ENCODE results near the gene SECTM1.
"Not testable (repeated sequence)": the region's sequence is repeated elsewhere in the genome, so short reads cannot be mapped to it uniquely, and the experiment has no call there.

Gene SECTM1

DNA sequence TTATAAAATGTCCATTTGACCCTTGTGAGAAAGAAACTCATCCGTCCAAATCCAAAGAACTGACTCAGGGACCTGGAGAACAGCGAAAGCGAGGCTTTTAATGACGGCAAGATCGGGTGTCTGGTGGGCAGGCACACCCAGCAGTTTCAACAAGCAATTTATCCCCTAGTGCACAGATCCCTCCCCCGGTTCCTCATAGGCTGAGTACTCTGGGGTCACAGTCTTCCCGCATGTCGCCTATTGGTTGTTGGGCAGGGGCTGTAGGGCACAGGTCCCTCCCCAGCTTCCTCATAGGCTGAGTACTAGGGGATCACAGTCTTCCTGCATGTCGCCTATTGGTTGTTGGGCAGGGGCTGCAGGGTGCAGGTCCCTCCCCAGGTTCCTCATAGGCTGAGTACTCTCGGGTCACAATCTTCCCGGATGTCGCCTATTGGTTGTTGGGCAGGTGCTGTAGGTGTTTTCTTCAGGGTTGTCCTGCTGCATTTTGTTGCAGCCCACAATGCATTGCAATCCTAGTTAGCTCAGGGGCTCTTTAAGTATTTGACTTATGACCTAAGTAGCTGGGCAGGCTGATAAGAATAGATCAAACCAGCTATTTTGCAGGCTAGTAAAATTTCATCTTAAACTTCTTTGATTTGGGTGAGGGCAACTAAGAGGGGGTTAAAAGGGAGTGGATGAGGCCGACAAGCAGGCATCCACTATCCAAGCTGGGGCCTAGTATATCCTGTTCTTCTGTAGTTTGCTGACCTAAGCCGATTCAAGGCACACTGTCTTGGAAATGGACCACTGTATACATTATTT, 34.4 kb upstream of the SECTM1 start:
- FAIRE-seq = no peak

GRCh38 chr17:82366749-82367148, 33.2 kb upstream of the SECTM1 start:
- no peak for FAIRE-seq

GRCh38 chr17:82365606-82366295, 32.2 kb upstream of the SECTM1 start:
- FAIRE-seq = no peak

- FAIRE-seq = no peak
These were observed 28.5 kb upstream of the SECTM1 start for GRCh38 chr17:82361885-82362633.

DNA sequence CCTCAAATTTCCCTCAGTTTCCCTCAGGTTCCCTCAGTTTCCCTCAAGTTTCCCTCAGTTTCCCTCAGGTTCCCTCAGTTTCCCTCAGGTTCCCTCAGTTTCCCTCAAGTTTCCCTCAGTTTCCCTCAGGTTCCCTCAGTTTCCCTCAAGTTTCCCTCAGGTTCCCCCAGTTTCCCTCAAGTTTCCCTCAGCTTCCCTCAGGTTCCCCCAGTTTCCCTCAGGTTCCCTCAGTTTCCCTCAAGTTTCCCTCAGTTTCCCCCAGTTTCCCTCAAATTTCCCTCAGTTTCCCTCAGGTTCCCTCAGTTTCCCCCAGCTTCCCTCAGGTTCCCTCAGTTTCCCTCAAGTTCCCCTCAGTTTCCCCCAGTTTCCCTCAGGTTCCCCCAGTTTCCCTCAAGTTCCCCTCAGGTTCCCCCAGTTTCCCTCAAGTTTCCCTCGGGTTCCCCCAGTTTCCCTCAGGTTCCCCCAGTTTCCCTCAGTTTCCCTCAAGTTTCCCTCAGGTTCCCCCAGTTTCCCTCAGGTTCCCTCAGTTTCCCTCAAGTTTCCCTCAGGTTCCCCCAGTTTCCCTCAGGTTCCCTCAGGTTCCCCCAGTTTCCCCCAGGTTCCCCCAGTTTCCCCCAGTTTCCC, 26.0 kb upstream of the SECTM1 start:
- FAIRE-seq = not testable (repeated sequence)

DNA sequence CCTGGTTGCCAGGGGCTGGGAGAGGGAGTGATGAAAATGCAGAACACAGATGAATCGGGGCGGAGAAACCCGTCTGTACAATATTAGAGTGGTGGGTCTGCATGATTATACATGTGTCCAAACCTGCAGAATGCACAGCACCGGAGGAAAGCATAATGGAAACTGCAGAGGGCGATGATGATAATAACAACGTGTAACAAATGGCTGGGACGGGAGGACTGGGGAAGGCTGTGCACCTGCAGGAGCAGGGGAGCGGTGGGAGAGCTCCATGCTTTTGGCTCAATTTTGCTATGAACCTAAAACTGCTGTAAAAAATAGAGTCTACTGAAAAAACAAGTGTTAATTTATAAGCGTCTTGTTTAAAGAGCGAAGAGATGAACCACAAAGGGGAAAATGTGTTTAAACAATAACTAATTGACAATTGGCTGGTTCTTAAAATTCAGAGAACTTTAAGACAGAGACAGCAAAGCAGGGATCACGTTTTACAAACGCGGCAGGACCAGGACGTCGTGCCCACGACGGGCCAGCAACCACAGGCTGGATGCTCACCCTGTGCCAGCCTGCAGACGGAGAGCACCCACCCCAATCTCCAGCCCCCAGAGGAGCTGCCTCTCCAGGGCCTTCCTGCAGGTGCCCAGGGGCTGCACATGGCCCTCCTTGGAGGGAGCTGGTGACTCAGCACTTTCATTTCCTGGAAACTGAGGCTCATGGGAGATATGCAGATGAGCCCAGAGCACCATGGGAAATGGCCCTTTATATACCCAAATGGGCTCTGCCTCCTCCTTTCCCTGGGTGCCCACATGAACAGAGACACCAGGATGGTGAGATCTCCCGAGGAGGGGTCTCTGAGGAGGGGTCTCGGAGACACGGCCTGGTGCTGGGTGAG, 25.1 kb upstream of the SECTM1 start, which contains the start of gene TEX19:
Gene TEX19 (plus strand): TSS at position 783 of the 886 bp plus-strand sequence. CDS start 2,904 bp downstream, outside the sequence.
- FAIRE-seq = no peak

DNA sequence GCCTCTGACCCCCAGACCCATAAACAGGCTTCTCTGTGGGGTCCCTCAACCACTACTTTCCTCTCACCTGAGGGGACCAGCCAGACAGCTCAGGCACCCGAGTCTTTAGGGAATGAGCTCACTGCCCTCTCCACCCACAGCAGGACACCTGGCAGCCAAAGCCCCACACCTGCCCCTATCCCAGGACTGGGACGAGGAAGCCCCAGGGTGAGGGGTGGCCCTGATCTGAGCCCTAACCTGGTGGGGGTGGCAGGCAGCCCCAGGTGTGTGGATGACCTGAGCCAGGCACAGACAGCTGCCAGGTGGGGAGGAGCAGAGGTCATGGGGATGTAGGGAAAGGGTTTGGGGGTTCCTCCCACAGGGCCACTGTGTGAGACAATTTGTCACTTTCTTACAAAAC, 23.8 kb upstream of the SECTM1 start:
- no peak for FAIRE-seq

DNA sequence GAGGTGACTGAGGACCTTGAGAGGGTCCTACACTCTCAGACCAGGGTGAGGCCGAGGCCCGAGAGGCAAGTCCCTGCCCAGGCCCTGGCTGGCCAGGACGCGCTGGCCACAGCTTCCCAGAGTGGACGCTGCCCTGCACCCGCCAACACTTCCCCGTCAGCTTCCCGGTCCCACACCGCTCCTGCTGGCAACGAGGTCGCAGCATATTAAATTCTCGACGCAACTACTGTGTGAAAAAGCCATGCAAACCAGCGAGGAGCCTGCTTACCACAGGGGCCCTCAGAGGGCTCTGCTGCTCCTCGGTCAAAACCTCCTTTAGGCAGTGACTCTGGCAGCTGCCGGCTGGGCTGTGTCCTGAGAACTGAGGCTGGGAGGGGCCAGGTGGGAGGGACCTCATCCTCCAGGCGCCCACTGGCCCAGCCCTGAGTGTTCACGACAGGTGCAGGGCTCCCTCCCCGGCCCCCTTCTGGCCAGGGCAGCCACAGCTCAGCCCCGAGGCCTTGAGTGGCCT, 23.3 kb upstream of the SECTM1 start:
- no peak for FAIRE-seq

- no peak for FAIRE-seq
These were observed 22.3 kb upstream of the SECTM1 start for GRCh38 chr17:82355770-82356427.

GRCh38 chr17:82354804-82355308, 21.3 kb upstream of the SECTM1 start:
- FAIRE-seq = no peak

- FAIRE-seq = no peak
These were observed 19.9 kb upstream of the SECTM1 start for GRCh38 chr17:82353484-82353883.

DNA sequence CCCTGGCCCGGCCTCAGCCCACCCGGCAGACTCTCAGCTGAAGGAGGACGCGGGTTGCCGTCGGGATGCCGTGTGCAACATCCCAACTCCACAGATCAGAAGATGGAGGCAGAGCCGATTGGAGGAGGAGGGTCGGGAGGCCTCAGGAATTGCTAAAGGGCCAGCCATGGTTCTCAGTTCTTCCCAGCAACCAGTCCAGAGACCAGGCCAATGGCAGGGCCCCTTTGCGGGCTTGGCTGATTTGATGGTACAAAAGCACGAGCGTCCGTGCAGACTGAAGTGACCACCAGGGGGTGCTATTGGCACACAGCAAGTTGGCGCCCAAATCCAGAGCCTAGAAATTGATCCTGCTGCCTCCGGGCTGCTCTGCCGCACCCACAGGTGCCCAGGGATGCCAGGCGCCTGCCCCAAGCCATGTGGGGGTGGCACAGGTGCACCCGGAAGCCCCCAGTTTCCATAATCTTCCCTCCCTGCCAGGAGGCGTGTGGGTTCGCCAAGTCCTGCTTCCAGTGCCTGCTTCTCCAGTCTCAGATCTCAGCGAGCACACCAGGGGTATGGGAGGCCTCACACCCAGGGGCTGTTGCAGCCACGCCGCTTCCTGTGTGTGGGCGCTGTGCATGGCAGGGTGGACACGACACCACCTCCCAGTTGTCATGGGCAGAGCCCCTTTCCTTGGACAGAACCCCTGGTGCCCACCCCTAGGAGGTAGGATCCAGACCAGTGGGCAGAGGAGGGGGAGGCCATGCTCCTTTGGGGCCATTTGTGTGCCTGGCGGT, 18.3 kb upstream of the SECTM1 start:
- FAIRE-seq = no peak

GRCh38 chr17:82351254-82351712, 17.7 kb upstream of the SECTM1 start:
- FAIRE-seq = no peak

DNA sequence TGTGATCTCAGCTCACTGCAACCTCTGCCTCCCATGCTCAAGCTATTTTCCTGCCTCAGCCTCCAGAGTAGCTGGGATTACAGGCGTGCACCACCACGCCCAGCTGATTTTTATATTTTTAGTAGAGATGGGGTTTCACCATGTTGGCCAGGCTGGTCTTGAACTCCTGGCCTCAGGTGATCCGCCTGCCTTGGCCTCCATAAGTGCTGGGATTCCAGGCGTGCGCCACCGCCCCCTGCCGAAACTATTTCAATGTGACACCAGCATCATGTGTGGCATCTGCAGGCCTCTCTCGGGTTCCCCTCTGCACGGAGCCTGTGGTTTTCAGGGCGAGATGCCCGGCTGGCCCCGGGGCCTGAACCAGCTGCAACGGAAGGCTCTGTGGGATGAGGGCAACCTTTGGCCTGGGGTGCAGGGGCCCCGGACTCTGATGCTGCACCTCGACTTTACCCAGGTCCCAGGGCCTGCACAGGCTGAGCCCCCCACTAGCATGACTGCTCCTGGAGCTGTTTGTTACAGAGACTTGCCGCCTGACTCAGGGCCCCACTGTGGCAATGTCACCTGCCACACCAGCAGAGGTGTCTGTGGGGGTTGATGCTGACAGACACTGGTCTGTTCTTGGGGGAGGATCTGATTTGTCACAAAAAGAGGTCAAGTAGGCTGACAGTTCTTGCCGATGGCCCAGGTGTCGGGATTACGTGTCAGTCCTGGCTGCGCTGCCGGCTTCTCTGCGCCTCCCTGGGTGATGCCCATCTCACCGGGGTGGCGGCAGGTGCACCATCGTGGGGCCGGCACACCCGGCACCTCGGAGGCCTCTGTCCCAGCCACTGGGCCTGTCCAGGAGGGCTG, 16.8 kb upstream of the SECTM1 start:
- FAIRE-seq = no peak

DNA sequence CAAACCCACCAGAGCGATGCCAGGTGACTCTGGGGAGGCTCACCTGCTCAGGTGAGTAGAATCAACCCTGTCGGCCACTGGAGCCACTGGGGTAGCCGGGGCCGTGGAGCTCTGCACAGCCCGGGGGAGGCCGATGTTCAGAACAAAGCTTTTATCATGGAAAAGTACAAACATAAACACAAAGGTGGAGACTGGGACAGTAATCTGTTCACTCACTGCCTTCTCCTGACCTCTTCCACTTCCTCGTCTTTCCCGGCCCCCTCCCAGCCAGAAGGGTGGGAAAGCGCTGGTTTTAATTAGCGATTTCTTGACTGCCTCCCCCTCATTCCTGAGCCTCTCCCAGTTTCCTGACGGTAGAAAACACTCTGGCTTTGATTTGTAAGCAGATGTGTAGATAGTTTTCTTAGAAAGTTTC, 15.7 kb upstream of the SECTM1 start:
- FAIRE-seq = no peak

- no peak for FAIRE-seq
These were observed 15.3 kb upstream of the SECTM1 start for GRCh38 chr17:82348866-82349265.

- no peak for FAIRE-seq
These were observed 14.9 kb upstream of the SECTM1 start for GRCh38 chr17:82348434-82348833.

DNA sequence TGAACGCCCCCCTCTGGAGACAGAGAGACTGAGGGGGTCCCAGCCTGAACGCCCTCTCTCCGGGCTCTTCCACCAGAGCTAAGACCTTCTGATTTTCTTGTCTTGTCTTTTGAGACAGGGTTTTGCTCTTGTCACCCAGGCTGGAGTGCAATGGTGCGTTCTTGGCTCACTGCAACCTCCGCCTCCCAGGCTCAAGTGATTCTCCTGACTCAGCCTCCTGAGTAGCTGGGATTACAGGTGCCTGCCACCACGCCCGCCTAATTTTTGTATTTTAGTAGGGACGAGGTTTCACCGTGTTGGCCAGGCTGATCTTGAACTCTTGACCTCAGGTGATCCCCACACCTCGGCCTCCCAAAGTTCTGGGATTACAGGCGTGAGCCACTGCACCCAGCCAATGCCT, 14.4 kb upstream of the SECTM1 start:
- FAIRE-seq = not testable (repeated sequence)

Measured in A204.1 (cell line).